ENCODE measurements around the gene TLCD1.

DNA sequence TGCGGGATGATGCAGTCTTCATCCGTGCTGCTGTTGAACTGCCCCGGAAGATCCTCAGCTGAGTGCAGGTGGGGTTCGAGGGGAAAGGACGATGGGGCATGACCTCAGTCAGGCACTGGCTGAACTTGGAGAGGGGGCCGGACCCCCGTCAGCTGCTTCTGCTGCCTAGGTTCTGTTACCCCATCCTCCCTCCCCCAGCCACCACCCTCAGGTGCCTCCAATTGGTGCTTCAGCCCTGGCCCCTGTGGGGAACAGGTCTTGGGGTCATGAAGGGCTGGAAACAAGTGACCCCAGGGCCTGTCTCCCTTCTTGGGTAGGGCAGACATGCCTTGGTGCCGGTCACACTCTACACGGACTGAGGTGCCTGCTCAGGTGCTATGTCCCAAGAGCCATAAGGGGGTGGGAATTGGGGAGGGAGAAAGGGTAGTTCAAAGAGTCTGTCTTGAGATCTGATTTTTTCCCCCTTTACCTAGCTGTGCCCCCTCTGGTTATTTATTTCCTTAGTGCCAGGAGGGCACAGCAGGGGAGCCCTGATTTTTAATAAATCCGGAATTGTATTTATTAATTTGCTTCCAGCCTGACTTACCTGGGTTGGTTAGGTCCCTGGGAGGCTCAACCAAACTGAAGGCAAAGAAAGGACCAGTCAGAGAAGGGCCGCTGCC lies 23.6 kb upstream of the TLCD1 start:
- TF ChIP-seq, protein P1, sequence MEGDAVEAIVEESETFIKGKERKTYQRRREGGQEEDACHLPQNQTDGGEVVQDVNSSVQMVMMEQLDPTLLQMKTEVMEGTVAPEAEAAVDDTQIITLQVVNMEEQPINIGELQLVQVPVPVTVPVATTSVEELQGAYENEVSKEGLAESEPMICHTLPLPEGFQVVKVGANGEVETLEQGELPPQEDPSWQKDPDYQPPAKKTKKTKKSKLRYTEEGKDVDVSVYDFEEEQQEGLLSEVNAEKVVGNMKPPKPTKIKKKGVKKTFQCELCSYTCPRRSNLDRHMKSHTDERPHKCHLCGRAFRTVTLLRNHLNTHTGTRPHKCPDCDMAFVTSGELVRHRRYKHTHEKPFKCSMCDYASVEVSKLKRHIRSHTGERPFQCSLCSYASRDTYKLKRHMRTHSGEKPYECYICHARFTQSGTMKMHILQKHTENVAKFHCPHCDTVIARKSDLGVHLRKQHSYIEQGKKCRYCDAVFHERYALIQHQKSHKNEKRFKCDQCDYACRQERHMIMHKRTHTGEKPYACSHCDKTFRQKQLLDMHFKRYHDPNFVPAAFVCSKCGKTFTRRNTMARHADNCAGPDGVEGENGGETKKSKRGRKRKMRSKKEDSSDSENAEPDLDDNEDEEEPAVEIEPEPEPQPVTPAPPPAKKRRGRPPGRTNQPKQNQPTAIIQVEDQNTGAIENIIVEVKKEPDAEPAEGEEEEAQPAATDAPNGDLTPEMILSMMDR (IDR thresholded peaks at IDR 0.05): no peak
- no peak for TF ChIP-seq POLR2A (IDR thresholded peaks at IDR 0.05)

All from upper lobe of left lung (tissue), 4 donors.